Ishikawa (cell line): Measurements from ENCODE around the gene PHF20.

Experiments
- CEBPB ChIP-seq: IDR thresholded peaks from 2 replicates; pipeline ENCODE4 v1.6.1; 2012
- CREB1 ChIP-seq: IDR thresholded peaks from 2 replicates; pipeline ENCODE4 v1.6.1; 2012; ENCODE audit warnings: low read depth
- EGR1 ChIP-seq: IDR thresholded peaks from 2 replicates; pipeline ENCODE4 v1.6.1; 2012
- EP300 ChIP-seq: IDR thresholded peaks from 2 replicates; pipeline ENCODE4 v1.6.1; 2012; ENCODE audit warnings: borderline replicate concordance
- FOXM1 ChIP-seq: IDR thresholded peaks from 2 replicates; pipeline ENCODE4 v1.6.1; 2012; ENCODE audit warnings: low read depth, borderline replicate concordance
- MAX ChIP-seq: IDR thresholded peaks from 2 replicates; pipeline ENCODE4 v1.6.1; 2012
- NFIC ChIP-seq: IDR thresholded peaks from 2 replicates; pipeline ENCODE4 v1.6.1; 2012
- RAD21 ChIP-seq: IDR thresholded peaks from 2 replicates; pipeline ENCODE4 v1.6.1; 2012; ENCODE audit warnings: low read depth
- REST ChIP-seq: IDR thresholded peaks from 2 replicates; pipeline ENCODE4 v1.6.1; 2012; ENCODE audit warnings: low read depth, mild to moderate bottlenecking
- TAF1 ChIP-seq: IDR thresholded peaks from 2 replicates; pipeline ENCODE4 v1.6.1; 2012; ENCODE audit warnings: low read depth, mild to moderate bottlenecking
- TCF12 ChIP-seq: IDR thresholded peaks from 2 replicates; pipeline ENCODE4 v1.6.1; 2012; ENCODE audit warnings: low read depth
- TEAD4 ChIP-seq: IDR thresholded peaks from 2 replicates; pipeline ENCODE4 v1.6.1; 2012
- USF1 ChIP-seq: IDR thresholded peaks from 2 replicates; pipeline ENCODE4 v1.6.1; 2012
- ZBTB7A ChIP-seq: IDR thresholded peaks from 2 replicates; pipeline ENCODE4 v1.6.1; 2012; ENCODE audit warnings: low read depth

Gene PHF20

GRCh38 chr20:35907017-35907701 is 135.3 kb downstream of the PHF20 start:
- TF ChIP-seq EP300, result no peak
- TF ChIP-seq MAX, result no peak
- TF ChIP-seq TEAD4, result no peak
- TF ChIP-seq REST, result no peak
- TF ChIP-seq CREB1, result no peak

GRCh38 chr20:35908007-35908406 is 136.2 kb downstream of the PHF20 start:
- TF ChIP-seq EP300, result no peak
- no peak for TF ChIP-seq TEAD4
- TF ChIP-seq ZBTB7A, result no peak
- TF ChIP-seq CREB1, result no peak
- TF ChIP-seq EGR1, result no peak
- TF ChIP-seq FOXM1, result no peak
- TF ChIP-seq TCF12, result no peak
- TF ChIP-seq REST, result no peak

- TF ChIP-seq USF1 (no peak), EGR1 (no peak), CREB1 (no peak), CEBPB (no peak), FOXM1 (no peak), EP300 (no peak), ZBTB7A (no peak)
Observed at GRCh38 chr20:35909176-35909575, 137.4 kb downstream of the PHF20 start.

GRCh38 chr20:35909796-35910195 is 138.0 kb downstream of the PHF20 start:
- TF ChIP-seq RAD21, result no peak
- TF ChIP-seq NFIC, result no peak
- no peak for TF ChIP-seq EGR1
- no peak for TF ChIP-seq CEBPB
- no peak for TF ChIP-seq USF1

- TF ChIP-seq MAX, result no peak
- no peak for TF ChIP-seq FOXM1
- no peak for TF ChIP-seq RAD21
- no peak for TF ChIP-seq USF1
- no peak for TF ChIP-seq ZBTB7A
- TF ChIP-seq NFIC, result no peak
Observed at GRCh38 chr20:35910254-35910653, 138.4 kb downstream of the PHF20 start.

GRCh38 chr20:35912881-35913280 is 141.1 kb downstream of the PHF20 start:
- TF ChIP-seq NFIC (no peak), TCF12 (no peak)

- TF ChIP-seq USF1 (no peak), TEAD4 (no peak), TAF1 (no peak), MAX (no peak), ZBTB7A (no peak), EP300 (no peak)
Observed at GRCh38 chr20:35917077-35917476, 145.3 kb downstream of the PHF20 start.
